ENCODE data around the gene GARRE1. TPM values are rescaled to one million over a fixed set of nuclear protein-coding genes. Genes with fewer than 3 reads are reported as not detected.
"Not testable (repeated sequence)": the region's sequence is repeated elsewhere in the genome, so short reads cannot be mapped to it uniquely, and the experiment has no call there.

The GARRE1 gene
- polyA plus RNA-seq, 1 donor = 25.4 TPM

DNA sequence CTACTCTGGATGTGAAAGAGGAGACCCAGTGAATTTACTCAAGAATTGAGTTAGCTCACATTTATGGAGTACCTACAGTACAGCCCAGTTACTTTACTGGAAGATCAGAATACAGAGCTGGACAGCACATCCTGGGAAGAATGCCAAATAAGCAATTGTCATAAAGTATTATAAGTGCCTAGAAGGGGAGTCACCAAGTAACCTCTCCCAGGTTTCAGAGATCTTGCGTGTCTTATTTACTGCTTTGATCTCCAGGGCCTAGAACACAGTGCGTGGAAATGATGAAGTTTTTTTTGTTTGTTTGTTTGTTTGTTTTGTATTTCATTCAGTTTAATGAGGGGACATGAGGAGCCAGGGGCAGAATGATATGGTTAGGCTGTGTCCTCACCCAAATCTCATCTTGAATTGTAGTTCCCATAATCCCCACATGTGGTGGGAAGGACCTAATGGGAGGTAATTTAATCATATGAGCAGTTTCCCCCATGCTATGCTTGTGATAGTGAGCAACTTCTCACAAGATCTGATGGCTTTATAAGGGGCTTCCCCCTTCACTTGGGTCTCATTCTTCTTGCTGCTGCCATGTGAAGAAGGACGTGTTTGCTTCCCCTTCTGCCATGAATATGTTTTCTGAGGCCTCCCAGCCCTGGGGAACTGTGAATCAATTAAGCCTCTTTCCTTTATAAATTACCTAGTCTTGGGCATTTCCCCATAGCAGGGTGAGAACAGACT is 5.2 kb downstream of the GARRE1 start:
- no peak for DNase-seq

GRCh38 chr19:34260771-34261173 is 6.4 kb downstream of the GARRE1 start:
- peak; percentile 27 for DNase-seq

DNA sequence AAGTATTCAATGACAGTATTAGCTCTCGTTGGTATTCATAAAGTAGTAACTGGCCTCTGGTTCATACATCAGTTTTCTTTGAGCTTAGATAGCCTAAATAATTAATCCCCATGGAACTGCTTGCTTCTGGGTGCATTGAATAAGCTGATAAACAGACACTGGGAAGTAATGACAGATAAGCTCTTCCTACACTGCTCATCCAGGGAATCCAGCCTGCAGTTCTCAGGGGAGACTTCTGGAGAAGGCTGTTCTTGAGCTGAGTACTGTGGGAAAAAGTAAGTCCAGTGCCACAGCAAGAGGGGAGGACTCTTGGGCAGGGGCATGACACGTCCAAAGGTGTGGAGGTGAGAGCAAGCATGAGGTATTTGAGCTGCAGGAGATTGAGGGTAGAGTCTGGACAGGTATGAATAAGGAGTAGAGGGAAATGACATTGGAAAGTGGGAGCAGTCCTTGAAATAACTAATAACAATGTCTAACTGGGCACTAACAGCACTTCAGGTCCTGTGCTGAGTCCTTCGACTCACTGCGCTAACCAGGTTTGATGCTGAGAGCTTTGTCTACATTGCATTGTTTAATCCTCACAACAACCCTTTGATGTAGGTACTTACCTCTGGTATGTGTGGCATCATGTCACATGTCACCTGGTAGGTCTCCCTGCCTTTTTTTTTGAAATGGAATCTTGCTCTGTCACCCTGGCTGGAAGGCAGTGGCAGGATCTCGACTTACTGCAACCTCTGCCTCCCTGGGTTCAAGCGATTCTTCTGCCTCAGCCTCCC is 7.2 kb downstream of the GARRE1 start:
- DNase-seq = no peak

- no peak for DNase-seq
Measured at GRCh38 chr19:34263745-34264237, 9.4 kb downstream of the GARRE1 start.

GRCh38 chr19:34265221-34265650 is 10.9 kb downstream of the GARRE1 start:
- DNase-seq = no peak

DNA sequence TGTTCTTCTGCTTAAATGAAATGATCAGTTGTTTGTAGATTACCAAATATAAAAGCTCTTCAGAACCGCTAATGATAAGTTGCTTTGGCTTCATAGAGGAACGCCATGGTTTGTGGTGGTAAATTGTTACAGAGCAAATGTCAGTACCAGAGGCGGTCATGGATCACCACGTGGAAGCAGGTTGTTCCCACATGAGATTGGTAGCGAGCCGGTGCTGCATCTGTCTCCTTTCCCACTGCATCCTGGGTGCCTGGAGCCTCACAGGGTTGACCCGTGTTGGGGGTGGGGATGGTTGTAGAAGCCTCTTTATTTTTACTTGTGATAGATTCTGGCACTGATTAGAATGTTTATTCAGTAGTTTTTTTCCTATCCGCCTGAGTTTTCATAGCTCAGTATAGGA is 14.7 kb downstream of the GARRE1 start:
- DNase-seq = no peak

GRCh38 chr19:34269489-34269888 is 15.1 kb downstream of the GARRE1 start:
- DNase-seq = no peak

- peak; percentile 58 for DNase-seq
Measured at GRCh38 chr19:34269968-34270621, 15.7 kb downstream of the GARRE1 start.

- DNase-seq = no peak
Measured at GRCh38 chr19:34273121-34273520, 18.8 kb downstream of the GARRE1 start.

DNA sequence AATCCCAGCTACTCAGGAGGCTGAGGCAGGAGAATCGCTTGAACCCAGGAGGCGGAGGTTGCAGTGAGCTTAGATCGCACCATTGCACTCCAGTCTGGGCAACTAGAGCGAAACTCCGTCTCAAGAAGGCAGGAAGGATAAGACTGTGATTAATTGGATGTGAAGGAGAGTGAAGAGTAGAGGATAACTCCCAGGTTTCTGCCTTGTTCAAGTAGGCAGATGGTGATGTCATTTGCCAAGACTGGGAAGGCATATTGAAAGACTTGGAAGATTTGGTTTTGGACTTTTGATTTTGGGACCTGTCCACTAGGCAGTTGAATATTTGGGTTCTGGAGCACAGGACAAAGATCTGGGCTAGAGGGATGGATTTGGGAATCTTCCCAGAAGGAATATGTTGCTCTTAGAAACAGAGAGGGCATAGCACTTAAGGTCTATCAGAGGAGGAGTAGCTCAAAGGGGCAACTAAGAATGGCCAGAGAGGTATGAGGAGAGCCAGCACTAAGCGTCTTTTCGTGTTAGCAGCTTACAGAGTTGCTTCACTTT is 20.0 kb downstream of the GARRE1 start:
- no peak for DNase-seq

- no peak for DNase-seq
Measured at GRCh38 chr19:34274827-34275625, 20.7 kb downstream of the GARRE1 start.

GRCh38 chr19:34275705-34276104 is 21.4 kb downstream of the GARRE1 start:
- DNase-seq = no peak

GRCh38 chr19:34276614-34277013 is 22.3 kb downstream of the GARRE1 start:
- DNase-seq = no peak

- no peak for DNase-seq
Measured at GRCh38 chr19:34277244-34277643, 22.9 kb downstream of the GARRE1 start.

DNA sequence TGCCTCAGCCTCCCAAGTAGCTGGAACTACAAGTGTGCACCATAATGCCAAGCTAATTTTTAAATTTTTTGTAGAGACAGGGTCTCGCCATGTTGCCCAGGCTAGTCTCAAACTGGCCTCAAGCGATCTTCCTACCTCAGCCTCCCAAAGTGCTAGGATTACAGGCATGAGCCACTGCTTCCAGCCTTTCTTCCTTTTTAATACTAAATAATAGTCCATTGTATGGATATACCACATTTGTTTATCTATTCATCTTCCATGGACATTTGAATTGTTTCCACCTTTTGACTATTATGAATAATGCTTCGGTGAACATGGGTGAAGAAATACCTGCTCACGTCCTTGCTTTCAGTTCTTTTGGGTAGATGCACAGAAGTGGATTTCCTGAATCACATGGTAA is 24.4 kb downstream of the GARRE1 start:
- no peak for DNase-seq

DNA sequence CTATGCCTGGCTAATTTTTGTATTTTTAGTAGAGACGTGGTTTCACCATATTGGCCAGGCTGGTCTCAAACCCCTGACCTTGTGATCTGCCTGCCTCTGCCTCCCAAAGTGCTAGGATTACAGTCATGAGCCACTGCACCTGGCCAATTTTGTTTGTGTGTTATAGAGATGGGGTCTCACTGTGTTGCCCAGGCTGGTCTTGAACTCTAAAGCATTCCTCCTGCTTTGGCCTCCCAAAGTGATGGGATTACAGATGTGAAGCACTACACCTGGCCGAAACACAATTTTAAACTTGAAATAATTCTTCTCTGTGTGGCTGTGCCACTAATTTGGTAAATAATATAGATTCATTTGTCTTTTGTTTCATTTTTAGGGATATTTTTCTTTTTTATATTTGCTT is 27.1 kb downstream of the GARRE1 start:
- not testable (repeated sequence) for DNase-seq

- no peak for DNase-seq
Measured at GRCh38 chr19:34282611-34283519, 28.5 kb downstream of the GARRE1 start.

DNA sequence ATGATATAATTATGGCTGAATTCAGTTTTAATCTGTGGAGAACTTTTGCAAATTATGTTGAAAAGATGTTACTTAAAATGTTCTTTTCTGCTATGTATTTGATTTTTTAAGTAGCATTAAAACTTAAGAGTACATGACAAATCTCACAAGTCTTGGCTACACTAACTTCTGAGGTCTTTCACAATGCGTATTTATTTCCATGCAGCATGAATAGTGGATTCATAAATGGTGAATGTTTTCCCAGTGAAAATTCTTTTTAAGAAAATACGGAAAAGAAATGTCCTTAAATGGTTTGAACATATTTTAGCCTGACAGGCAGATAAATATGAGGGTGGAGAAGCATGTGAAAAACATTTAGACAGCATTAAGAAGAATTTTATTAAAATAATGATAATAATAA is 30.2 kb downstream of the GARRE1 start:
- no peak for DNase-seq

- DNase-seq = no peak
Measured at GRCh38 chr19:34287662-34288140, 33.3 kb downstream of the GARRE1 start.

DNA sequence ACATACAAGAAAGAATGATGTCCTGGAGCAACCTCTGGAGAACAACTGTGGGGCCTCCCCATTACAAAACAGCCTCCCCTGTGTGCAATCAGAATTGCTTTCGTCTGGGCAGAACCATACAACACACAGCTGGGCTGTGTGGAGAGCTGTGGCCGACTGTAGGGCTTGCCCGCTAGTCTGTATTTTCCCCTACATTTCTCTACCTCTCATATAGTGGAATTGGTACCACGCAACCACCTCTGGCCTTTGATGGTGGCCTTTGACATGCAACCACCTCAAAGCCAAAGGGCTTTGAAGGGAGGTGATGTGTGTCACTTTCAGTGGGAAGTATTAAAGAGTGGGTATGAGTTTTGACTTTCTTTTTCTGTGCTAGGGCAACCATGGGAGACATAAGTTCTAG is 34.0 kb downstream of the GARRE1 start:
- DNase-seq = no peak

DNA sequence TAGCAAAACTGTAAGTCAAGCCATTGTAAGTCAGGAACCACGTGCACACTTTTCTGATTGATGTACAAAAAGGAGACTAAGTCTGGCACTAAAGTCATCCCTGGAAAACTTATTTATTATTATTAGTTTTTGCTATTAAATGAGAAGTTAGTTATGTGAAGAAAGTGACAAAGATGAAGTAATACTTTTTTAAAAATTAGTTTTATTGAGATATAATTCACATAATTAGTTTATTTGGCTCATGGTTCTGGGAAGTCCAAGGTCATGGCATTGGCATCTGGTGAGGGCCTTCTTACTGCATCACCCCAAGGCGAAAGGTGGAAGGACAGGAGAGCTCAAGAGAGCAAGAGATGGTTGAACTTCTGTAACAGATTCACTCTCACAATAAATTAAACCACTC is 36.9 kb downstream of the GARRE1 start:
- no peak for DNase-seq

Measured in hindlimb muscle (tissue), 1 donor.